CD4-positive, CD25-positive, alpha-beta regulatory T cell (primary cell): ENCODE measurements around the gene FAM13C. TPM values are rescaled to one million over a fixed set of nuclear protein-coding genes. Genes with fewer than 3 reads are reported as not detected.

Experiments
- ATAC-seq, 2 donors: fragments of 150-1000 bp; cut with Tn5 transposase; one replicate each; pipeline ENCODE4 v1.10.0; 2021; ENCODE audit warnings: low read depth in 2 of 2, moderate number of reproducible peaks in 2 of 2, moderate library complexity in 1 of 2
- DNase-seq, 3 donors: peaks; one replicate each; pipeline versions ENCODE4 v3.0.0 to v3.0.0-alpha.2; 2012 to 2022; ENCODE audit warnings: mixed read lengths in 1 of 3
- H3K27ac ChIP-seq: one replicate; pipeline ENCODE4 v1.7.0; 2013; ENCODE audit warnings: mild to moderate bottlenecking, low read length; ENCODE audit not compliant: insufficient read depth, poor library complexity, severe bottlenecking
- H3K27me3 ChIP-seq: one replicate; pipeline ENCODE4 v1.7.0; 2013; ENCODE audit warnings: low read length; ENCODE audit not compliant: control insufficient read depth, insufficient read depth
- H3K36me3 ChIP-seq: one replicate; pipeline ENCODE4 v1.7.0; 2013; ENCODE audit warnings: mild to moderate bottlenecking, low read length, moderate library complexity; ENCODE audit not compliant: control insufficient read depth, insufficient read depth
- H3K4me1 ChIP-seq: 2 replicates; pipeline ENCODE4 v1.7.0; 2013; ENCODE audit warnings: mild to moderate bottlenecking, low read length; ENCODE audit not compliant: insufficient read depth, control insufficient read depth, poor library complexity, severe bottlenecking
- H3K4me3 ChIP-seq: one replicate; pipeline ENCODE4 v1.7.0; 2013; ENCODE audit warnings: low read depth, mild to moderate bottlenecking, low read length, moderate library complexity
- H3K9me3 ChIP-seq, 2 experiments: 1 replicate in 1 of 2; 2 replicates in 1 of 2; pipeline ENCODE4 v1.7.0; 2013; ENCODE audit warnings: low read length in 2 of 2, mild to moderate bottlenecking in 1 of 2, moderate library complexity in 1 of 2; ENCODE audit not compliant: control insufficient read depth in 2 of 2
- H3K27ac Mint-ChIP-seq, 3 donors: one replicate each; pipeline ENCODE4 v1.8.0; 2020 to 2022; ENCODE audit warnings: mild to moderate bottlenecking in 3 of 3, mixed read lengths in 3 of 3, moderate library complexity in 2 of 3
- H3K27me3 Mint-ChIP-seq: one replicate; pipeline ENCODE4 v1.8.0; 2022; ENCODE audit warnings: mild to moderate bottlenecking, mixed read lengths
- H3K36me3 Mint-ChIP-seq: one replicate; pipeline ENCODE4 v1.8.0; 2020; ENCODE audit warnings: mixed read lengths
- H3K4me1 Mint-ChIP-seq, 4 donors: one replicate each; pipeline ENCODE4 v1.8.0; 2020 to 2022; ENCODE audit warnings: mixed read lengths in 4 of 4, mild to moderate bottlenecking in 1 of 4
- H3K4me3 Mint-ChIP-seq, 4 donors: one replicate each; pipeline ENCODE4 v1.8.0; 2020 to 2022; ENCODE audit warnings: mild to moderate bottlenecking in 4 of 4, mixed read lengths in 4 of 4, moderate library complexity in 3 of 4
- H3K9me3 Mint-ChIP-seq, 7 donors: one replicate each; pipeline ENCODE4 v1.8.0; 2020 to 2022; ENCODE audit warnings: mixed read lengths in 7 of 7, mild to moderate bottlenecking in 3 of 7, moderate library complexity in 2 of 7
- polyA plus RNA-seq, 4 donors: library from polyadenylated mRNA; unstranded; fragments of 300-500 nt; fragmentation: Illumina TruSeq; gene quantifications; one replicate each; pipeline ENCODE4 v1.2.3, GENCODE V29; 2021
- total RNA-seq: library from RNA; stranded (reverse); gene quantifications from one replicate; pipeline ENCODE4 v1.2.3, GENCODE V29; 2022

The FAM13C gene
- total and polyA plus RNA-seq, 5 donors from 2014 or later: not detected

- no peaks in the 10 kb centered on the region for H3K9me3 ChIP-seq
- Mint-ChIP-seq H3K27ac (no peak overlapping the region), H3K4me1 (no peaks in the 10 kb centered on the region), H3K4me3 (no peak overlapping the region), H3K9me3 (peaks cover 0 to 6% (median 0%) of the 10 kb centered on the region in 7 donors), H3K27me3 (no peaks in the 10 kb centered on the region), H3K36me3 (no peaks in the 10 kb centered on the region)
- no peaks in the 10 kb centered on the region for H3K4me1 ChIP-seq
- no peaks in the 10 kb centered on the region for H3K27me3 ChIP-seq
- no peak for DNase-seq
- H3K27ac ChIP-seq: no peak overlapping the region
- no peak for ATAC-seq
- H3K36me3 ChIP-seq: no peaks in the 10 kb centered on the region
- no peak overlapping the region for H3K4me3 ChIP-seq
Observed at GRCh38 chr10:59300386-59300785, 62.0 kb downstream of the FAM13C start.

GRCh38 chr10:59299933-59300332, 62.4 kb downstream of the FAM13C start:
- no peak overlapping the region for H3K27ac ChIP-seq
- Mint-ChIP-seq H3K27me3 (no peaks in the 10 kb centered on the region), H3K27ac (no peak overlapping the region), H3K4me1 (no peaks in the 10 kb centered on the region), H3K4me3 (no peak overlapping the region), H3K36me3 (no peaks in the 10 kb centered on the region), H3K9me3 (peaks cover 0 to 6% (median 0%) of the 10 kb centered on the region in 7 donors)
- DNase-seq: no peak
- H3K27me3 ChIP-seq: no peaks in the 10 kb centered on the region
- ATAC-seq: no peak
- no peaks in the 10 kb centered on the region for H3K9me3 ChIP-seq
- no peaks in the 10 kb centered on the region for H3K36me3 ChIP-seq
- no peaks in the 10 kb centered on the region for H3K4me1 ChIP-seq
- H3K4me3 ChIP-seq: no peak overlapping the region

- H3K36me3 ChIP-seq: no peaks in the 10 kb centered on the region
- no peak overlapping the region for H3K27ac Mint-ChIP-seq
- ATAC-seq: no peak
- no peaks in the 10 kb centered on the region for H3K4me1 Mint-ChIP-seq
- no peak for DNase-seq
- no peak overlapping the region for H3K4me3 ChIP-seq
- H3K9me3 Mint-ChIP-seq: peaks cover 0 to 2% (median 0%) of the 10 kb centered on the region in 7 donors
- no peak overlapping the region for H3K4me3 Mint-ChIP-seq
- H3K9me3 ChIP-seq: no peaks in the 10 kb centered on the region
- no peaks in the 10 kb centered on the region for H3K4me1 ChIP-seq
- H3K27ac ChIP-seq: no peak overlapping the region
- no peaks in the 10 kb centered on the region for H3K36me3 Mint-ChIP-seq
- no peaks in the 10 kb centered on the region for H3K27me3 Mint-ChIP-seq
- no peaks in the 10 kb centered on the region for H3K27me3 ChIP-seq
Observed at GRCh38 chr10:59290448-59290847, 71.9 kb downstream of the FAM13C start.

GRCh38 chr10:59289853-59290252, 72.5 kb downstream of the FAM13C start:
- Mint-ChIP-seq H3K4me3 (no peak overlapping the region), H3K27me3 (no peaks in the 10 kb centered on the region), H3K4me1 (no peaks in the 10 kb centered on the region), H3K36me3 (no peaks in the 10 kb centered on the region), H3K9me3 (peaks cover 0 to 2% (median 0%) of the 10 kb centered on the region in 7 donors), H3K27ac (no peak overlapping the region)
- Histone ChIP-seq H3K4me1 (no peaks in the 10 kb centered on the region), H3K36me3 (no peaks in the 10 kb centered on the region), H3K4me3 (no peak overlapping the region), H3K9me3 (no peaks in the 10 kb centered on the region), H3K27me3 (no peaks in the 10 kb centered on the region), H3K27ac (no peak overlapping the region)
- no peak for ATAC-seq
- no peak for DNase-seq

- Histone ChIP-seq H3K36me3 (no peaks in the 10 kb centered on the region), H3K4me3 (no peak overlapping the region), H3K27me3 (no peaks in the 10 kb centered on the region), H3K9me3 (no peaks in the 10 kb centered on the region), H3K27ac (no peak overlapping the region), H3K4me1 (no peaks in the 10 kb centered on the region)
- H3K36me3 Mint-ChIP-seq: no peaks in the 10 kb centered on the region
- H3K4me3 Mint-ChIP-seq: no peak overlapping the region
- peaks cover 0 to 3% (median 0%) of the 10 kb centered on the region in 7 donors for H3K9me3 Mint-ChIP-seq
- H3K4me1 Mint-ChIP-seq: no peaks in the 10 kb centered on the region
- ATAC-seq (no peak), DNase-seq (no peak)
- H3K27ac Mint-ChIP-seq: no peak overlapping the region
- no peaks in the 10 kb centered on the region for H3K27me3 Mint-ChIP-seq
Observed at GRCh38 chr10:59287587-59288255, 74.6 kb downstream of the FAM13C start.

- H3K36me3 ChIP-seq: no peaks in the 10 kb centered on the region
- H3K27me3 Mint-ChIP-seq: no peaks in the 10 kb centered on the region
- DNase-seq (no peak), ATAC-seq (no peak)
- no peaks in the 10 kb centered on the region for H3K36me3 Mint-ChIP-seq
- H3K4me3 Mint-ChIP-seq: no peak overlapping the region
- H3K27ac Mint-ChIP-seq: no peak overlapping the region
- H3K4me3 ChIP-seq: no peak overlapping the region
- H3K27me3 ChIP-seq: no peaks in the 10 kb centered on the region
- no peaks in the 10 kb centered on the region for H3K4me1 Mint-ChIP-seq
- H3K27ac ChIP-seq: no peak overlapping the region
- H3K9me3 Mint-ChIP-seq: peaks cover 0 to 5% (median 0%) of the 10 kb centered on the region in 7 donors
- H3K4me1 ChIP-seq: no peaks in the 10 kb centered on the region
- no peaks in the 10 kb centered on the region for H3K9me3 ChIP-seq
Observed at GRCh38 chr10:59285848-59286247, 76.5 kb downstream of the FAM13C start.

- no peaks in the 10 kb centered on the region for H3K9me3 ChIP-seq
- Mint-ChIP-seq H3K27ac (no peak overlapping the region), H3K4me1 (no peaks in the 10 kb centered on the region), H3K27me3 (no peaks in the 10 kb centered on the region), H3K9me3 (peaks cover 0 to 5% (median 0%) of the 10 kb centered on the region in 7 donors), H3K36me3 (no peaks in the 10 kb centered on the region), H3K4me3 (no peak overlapping the region)
- no peaks in the 10 kb centered on the region for H3K36me3 ChIP-seq
- H3K4me1 ChIP-seq: no peaks in the 10 kb centered on the region
- no peak overlapping the region for H3K27ac ChIP-seq
- H3K27me3 ChIP-seq: no peaks in the 10 kb centered on the region
- ATAC-seq (no peak), DNase-seq (no peak)
- no peak overlapping the region for H3K4me3 ChIP-seq
Observed at GRCh38 chr10:59285073-59285472, 77.3 kb downstream of the FAM13C start.
